CD4-positive, alpha-beta T cell treated with Interleukin-6 for 4 hours (primary cell): ENCODE measurements around the gene OAF.
"Not testable (repeated sequence)": the region's sequence is repeated elsewhere in the genome, so short reads cannot be mapped to it uniquely, and the experiment has no call there.

Experiments
- DNase-seq: peaks from one replicate; pipeline ENCODE4 v3.0.0-alpha.2; 2020; ENCODE audit warnings: mixed read lengths

Gene OAF

DNA sequence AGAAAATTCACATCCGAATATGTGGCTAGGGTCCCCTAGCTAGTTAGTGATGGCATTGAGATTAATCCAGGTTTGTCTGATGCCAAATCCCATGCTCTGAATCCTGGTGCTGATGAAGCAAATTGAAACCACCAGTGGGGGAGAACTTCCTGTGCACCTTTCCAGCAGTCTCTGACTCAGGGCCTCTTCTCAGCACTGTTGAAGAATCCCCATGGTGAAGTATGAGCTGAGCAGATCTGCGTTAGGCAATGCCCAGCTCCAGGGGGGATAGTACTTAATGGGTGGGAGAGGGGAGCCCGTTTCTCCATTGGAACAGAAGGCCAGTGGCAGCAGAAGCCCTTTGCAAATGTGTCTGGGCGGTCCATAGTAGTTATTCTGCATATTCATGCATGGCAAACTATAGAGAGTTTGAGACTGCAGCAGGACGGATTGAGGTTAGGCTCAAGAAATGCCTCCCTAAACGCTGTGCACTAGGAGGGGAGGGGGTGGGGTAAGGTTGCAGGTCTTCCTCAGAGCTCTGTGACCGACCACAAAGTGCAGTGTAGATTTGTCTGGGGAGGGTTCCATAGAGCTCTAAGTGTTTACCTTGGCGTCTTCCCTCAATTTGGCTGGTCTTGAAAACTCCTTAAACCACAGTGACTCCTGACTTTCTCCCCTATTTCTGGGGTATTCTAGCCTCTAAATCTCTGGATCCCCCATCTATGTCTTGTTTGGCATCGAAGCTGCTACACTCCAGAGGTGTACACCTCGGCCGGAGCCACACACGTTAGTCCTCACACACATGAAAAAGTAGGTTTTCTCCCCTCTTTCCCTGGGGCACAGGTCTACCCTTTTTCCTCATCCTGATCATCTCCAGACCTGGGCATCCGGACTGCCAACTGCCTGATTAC, 33.9 kb downstream of the OAF start:
- no peak for DNase-seq

DNA sequence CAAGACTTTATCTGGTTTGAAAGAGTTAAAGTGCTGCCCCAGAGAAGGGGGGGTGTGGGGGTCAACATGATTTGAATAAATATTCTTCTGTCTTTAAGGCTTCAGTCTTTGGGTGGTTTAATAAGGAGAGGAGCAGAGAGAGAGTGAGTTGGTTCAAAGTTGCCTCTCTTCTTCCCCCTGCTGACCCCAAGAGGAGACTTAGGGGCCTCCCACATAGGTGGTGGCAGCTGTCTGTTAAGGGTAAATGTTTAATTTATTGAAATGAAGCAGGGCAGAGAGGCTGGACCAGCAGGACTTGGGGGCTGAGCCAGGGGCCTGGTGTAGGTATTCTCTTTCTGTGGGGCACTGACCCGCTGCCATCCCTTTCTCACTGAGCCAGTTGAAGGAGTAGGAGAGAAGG, 34.6 kb downstream of the OAF start:
- DNase-seq = no peak

DNA sequence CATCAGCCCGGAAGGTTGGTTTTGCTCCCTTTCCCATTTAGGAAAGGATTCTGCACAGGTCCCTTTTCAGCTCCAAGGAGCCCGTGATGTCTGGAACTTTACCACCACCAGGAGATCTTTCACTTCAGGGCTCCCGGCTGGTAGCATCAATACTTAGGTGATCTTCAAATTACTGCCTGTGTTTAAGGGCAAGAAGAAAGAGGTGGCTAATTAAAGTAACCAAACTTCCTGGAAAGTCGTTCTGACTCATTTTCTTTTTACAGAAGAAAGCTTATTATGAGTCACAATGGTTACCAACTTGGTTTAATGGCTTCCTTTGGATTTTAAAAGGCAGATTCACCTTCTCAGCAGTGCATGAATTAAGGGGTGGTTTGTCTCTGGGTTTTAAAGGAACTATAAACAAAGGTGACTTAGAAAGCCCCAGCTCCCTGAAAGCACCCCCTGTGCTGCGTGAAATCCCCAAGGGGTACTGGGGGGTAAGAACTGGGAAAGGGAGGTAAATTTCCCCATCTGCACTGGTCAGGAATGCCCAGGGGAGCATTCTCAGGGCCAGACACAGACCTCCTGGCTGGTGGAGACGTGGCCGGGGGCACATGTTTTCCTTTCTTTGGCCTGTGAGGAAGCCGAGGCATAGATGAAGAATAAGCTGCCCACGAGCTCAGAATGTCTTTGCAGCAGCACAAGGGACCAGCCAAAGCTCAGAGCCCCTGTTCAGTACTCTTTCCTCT, 37.9 kb downstream of the OAF start:
- no peak for DNase-seq

DNA sequence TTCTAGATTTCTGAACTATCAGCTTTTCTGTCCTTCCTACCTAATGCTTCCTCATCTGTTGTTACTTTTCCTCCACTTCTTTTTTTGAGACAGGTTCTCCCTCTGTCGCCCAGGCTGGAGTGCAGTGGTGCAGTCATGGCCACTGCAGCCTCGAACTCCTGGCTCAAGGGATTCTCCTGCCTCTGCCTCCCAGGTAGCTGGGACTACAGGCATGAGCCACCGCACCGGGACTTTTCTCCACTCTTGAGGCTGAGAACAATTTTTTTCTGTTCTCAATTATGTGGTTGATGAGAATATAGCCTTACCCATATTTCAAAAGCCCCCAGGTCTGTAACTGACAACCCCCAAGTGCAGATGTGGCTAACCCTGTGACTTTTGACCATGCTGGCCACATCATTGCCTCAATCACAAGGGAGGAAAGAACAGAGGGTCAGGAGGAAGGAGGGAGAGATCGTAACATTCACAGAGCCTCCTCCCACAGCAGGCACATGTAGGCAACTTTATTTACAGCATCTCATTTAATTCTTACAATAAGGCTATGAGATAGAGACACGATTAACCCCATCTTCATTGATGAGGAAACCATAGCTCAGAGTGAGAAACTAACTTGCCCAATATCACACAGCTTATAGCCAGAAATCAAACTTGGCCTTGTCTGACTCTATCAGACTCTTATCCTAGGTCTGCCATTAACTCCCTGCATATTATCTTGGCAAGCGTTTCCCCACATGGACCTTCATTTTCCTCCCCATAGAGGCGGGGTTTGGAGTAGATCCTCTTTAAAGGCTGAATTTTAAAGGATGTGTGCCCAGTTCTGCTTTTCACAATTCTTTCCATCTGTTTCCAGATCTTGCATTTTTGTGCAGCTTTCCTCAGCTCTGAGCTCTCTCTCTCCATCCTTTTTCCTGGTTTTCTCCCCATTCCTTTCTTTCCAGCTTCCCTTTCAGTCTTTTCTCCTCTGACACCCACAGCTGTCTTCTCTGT, 38.7 kb downstream of the OAF start:
- no peak for DNase-seq

DNA sequence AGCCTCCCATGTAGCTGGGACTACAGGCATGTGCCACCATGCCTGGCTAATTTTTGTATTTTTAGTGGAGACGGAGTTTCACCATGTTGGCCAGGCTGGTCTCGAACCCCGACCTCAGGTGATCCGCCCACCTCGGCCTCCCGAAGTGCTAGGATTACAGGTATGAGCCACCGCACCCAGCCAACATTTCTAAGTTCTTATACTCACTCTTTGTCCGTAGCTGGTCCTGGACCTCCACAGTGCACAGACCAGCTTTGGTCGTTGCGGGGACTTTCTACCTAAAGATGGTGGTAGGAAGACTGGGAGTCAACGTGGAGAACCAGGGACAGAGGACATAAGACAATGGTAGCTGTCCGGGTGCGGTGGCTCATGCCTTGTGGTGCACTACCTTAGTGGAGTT, 42.5 kb downstream of the OAF start:
- not testable (repeated sequence) for DNase-seq

DNA sequence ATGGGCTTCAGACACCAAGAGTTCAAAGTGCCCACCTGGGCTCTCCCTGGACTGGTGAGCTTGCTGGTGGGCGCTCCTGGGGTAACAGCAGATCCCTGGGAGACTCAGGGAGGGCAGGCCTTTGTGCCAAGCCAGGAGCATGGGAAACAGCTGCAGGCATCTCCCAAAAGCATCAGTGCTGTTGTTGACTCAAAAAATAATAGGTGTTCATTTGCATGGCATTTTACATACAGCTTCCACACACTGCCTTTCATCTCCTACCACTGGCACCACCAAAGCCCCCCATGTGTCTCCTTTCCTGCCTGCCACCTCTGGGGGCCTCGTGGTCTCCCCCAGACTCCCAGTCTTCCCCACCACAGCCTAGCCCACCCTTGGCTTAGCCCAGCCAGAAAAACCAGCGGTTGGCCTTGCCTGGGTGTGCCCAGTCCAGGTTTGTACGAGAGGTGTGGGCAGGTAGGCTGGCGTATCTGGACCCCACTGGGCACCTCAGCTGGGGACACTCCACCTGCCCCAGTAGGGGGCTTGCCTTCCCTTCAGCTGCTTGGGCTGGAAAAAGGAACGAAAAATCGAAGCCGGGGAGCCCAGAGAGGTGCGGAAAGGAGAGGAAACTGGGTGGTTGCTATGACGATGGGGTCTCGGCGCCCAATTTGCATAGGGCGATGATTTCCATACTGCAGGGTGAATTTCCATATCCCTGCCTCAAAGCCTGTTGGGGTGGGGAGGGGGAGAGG, 44.1 kb downstream of the OAF start:
- DNase-seq = no peak

DNA sequence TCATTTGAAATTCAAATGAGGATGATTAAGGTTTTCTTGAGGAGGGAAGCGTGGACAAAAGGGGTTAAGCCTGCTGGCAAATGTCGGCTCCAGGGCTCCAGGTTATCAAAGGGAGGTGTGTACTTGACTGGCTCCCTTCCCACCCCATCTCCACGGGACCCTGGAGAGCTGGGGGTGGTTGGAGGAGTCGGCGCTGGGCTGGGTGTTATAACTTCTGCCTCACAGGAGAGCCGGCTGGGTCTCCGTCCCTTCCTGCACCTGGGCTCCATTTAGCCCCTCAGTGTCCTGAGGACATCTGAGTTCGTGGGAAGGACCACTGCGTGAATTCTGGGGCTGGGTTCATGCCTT, 44.7 kb downstream of the OAF start:
- DNase-seq = no peak

DNA sequence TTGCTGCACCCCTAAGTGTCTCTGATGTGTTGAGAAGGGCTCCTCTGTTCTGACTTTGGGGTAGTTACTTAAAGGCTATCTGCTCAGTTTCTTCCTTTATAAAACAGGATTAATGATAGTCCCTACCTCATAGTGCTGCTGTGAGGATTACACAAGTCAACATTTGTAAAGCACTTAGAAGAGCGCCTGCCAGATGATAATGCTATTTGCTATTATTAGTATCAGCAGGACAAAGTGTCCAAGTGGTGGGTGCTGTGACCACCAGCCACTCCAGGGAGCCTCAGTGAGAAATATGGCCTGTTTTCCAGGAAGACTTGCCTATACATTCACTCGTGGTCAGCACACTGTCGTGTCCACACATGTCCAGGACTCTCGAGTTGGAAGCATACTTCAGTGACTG, 45.3 kb downstream of the OAF start:
- no peak for DNase-seq

DNA sequence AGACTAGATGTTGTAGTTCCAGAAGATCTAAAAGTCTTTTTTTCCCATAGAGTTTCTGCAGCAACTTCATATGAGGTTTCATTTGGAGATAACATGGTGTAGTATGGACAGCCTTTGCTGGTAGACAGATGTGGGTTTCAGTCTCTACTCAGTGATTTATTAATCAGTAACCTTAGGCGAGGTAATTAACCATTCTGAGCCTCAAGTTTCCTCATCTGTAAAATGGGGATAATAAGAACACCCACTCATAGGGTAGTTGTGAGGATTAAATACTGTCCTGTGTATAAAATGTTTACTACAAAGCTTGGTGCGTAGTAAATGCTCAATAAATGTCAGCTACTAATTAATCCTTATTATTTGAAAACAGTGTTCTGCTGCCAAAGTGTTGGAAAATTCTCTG, 45.9 kb downstream of the OAF start:
- DNase-seq = no peak

DNA sequence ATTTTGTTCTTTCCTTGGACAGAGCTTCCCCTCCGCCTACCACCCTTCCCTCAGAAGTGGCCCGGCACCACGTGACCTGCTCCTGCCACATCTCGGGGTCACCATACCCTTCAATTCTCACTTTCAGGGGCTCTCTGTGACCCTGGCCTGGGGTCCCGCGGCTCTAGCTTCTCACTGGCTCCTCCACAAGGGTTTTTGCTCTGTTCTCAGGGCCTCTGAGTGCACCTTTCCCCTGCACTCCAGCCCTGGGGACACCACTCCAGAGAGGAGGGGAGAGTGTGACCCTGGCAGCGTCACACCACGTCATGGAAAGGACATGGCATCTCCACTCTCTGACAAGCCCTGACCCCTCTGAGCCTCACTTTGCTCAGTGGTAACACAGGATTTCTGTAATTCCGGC, 46.5 kb downstream of the OAF start:
- DNase-seq = no peak

DNA sequence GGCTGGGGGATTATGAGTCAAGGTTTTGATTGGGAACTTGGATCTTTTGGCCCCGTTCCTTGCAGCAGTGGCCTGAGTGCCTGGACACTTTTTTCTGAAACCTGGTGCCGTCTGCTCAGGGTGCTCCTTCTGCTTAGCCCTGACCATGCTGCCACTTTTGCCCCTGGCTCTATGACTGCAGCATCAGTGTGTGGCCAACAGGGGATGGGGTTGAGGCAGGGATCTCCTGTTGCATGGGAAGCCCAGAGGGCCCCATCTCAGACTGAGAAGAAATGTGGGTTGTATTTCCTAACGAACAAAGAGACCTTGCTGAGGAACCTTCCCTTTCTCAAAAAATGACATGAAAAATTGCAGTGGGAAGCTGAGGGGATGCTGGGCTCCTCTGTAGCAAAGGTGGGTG, 47.8 kb downstream of the OAF start:
- DNase-seq = no peak

DNA sequence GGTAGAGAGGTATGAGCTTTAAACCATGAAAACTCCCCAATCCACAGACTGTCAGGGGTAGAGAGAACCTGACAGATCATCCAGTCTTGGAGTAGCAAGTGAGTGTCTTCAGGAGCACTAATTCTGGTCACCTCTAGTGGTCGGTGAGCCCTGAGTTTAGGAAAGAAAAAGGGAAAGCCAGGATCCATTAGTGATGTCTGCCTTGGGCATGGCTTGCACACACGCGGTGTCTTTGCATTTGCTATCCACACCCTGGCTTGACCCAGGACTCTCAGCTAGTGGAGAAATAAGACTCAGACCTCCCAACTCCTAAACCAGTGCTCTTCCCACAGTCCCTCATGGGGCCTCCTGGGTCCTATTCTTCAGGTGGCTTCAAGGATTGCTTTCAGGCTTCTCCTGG, 48.4 kb downstream of the OAF start:
- DNase-seq = no peak

DNA sequence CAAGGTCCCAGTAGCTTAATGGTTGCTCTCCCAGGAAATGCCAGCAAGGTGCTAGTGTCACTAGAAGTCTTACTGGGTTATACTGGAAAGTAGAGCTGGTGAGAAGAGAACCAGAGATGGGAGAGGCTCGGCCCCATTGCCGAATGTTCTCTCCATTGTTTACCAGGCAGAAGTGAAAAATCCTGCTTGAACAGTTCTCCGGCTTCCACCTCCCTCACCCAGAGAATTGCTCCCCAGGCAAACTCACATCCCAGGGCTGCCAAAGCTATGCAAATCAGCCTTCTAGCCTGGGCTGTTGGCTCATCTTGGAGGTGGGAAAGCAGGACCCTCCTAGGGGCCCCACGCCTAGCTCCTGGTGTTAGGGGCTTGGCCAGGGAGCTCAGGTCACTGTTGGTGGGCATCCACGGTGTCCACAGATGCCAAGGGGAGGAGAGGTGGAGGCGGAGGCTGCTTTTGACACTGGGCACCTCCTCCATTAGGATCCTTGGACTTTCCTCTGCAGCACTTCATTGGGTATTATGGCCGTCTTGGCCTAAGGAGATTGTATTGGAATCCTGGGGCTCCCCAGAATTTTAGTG, 49.2 kb downstream of the OAF start:
- DNase-seq = no peak

DNA sequence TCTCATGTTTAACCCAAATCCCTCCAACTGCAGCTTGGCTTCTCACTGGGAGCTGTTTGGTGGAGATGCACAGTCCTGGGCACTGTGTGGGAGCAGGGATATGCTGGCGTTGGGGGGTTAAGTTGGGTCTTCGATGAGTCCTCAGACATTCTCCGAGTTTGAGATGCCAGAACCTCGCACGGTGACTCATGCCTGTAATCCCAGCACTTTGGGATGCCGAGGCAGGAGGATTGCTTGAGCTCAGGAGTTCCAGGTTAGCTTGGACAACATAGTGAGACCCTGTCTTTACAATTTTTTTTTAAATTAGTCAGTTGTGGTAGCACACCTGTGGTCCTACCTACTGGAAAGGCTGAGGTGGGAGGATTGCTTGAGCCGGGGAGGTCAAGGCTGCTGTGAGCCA, 49.8 kb downstream of the OAF start:
- DNase-seq = no peak

DNA sequence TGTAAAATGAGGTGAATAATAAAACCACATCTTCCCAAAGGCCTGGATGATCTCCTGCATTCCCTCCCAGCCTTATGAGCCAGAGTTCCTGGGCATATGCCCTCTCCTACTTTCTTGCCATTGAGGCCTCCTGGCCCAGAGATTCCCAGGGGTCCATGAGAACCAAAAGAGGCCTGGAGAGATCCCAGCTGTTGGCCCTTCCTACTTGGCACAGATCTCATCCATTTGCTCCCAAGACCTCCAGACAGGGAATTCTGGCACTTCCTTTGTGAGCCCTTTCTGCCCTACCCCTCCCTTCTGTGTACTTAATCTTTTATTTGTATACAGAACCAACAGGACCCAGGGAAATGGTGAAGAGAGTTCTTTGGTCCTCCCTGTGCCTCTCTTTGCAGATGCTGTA, 50.5 kb downstream of the OAF start:
- DNase-seq = no peak

DNA sequence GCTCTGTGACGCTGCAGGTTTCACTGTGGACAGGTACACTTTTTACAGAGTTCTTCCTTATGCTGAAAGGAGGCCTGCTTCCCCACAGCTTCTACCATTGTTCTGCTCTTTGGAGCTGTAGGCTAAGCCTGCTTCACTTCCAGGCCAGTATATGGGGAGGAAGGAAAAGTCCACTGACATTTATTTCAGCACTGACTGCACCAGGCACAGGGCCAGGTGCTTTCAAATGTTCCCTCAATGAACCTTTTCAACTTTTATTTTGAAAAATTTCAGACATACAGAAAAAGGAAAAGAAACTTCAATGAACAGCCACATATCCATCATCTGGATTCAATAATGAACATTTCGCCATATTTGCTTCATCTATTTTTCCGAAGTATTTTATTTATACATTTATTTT, 51.1 kb downstream of the OAF start:
- DNase-seq = no peak

DNA sequence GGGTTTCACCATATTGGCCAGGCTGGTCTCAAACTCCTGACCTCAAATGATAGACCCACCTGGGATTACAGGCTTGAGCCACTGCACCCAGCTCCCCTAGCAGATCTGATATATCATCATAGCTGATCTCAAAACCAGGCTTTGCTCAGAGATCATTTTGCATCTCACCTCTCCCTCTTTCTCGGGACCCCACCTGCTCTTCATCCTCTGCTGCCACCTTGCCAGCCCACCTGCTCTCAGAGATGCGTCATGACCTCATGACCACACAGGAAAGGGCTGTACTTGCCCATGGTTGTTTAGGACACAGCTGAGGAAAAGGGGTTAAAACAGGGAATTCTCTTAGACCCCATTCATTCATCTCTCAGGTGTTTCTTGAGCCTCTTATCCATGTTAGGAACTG, 56.5 kb downstream of the OAF start:
- no peak for DNase-seq

DNA sequence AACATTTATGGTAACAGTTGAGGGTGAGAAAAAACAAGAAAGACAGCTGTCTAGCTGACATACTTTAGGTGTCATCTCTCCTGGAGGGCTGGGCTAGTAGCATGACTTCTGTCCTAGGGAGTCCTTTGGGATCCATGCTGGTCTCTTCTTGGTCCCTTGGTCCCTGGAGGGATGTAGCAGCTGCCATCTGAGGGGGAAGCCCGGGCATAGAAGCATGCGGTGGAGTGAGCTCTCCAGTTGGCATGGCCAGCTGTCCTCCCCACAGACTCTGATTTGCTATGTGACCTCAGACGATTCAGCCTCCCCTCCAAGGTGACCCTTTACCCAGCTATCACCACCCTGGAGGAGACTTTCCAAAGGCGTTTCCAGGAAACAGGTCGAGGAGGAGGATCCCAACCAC, 57.9 kb downstream of the OAF start:
- no peak for DNase-seq

DNA sequence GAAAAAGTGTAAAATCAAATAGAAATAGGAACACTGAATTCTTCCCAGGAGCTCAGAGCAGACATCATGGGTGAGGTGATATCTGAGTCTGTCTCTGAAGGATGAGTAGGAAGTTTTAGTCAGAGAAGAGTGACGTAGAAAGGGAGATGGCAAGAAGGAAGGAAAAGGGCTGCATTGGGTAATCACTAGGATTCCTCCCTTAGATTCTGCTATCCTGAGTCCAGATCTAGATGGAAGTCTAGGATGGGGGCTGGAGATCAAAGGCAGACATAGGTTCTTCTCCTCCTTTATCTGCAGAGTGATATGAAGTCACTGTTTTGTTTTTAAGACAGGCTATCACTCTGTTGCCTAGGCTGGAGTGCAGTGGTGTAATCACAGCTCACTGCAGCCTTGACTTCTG, 59.6 kb downstream of the OAF start:
- no peak for DNase-seq

DNA sequence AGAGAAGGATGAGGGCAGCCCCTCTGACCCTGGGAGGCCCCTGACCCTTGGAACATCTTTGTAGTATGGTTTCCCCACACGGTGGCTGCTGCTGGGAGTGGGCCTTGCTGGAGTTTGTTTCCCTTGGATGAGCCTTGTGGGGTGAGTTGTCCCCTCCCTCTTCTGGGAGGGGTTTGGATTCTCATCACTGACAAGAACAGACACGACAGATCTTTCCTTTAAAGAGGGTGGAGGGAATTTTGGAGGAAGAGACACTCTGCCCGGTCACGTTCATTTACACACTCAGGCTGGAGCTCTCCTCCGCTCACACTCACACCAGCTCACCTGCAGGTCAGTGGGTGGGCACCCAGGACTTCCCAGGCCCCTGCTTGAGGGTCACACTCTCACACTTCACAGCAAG, 60.8 kb downstream of the OAF start:
- DNase-seq = no peak

DNA sequence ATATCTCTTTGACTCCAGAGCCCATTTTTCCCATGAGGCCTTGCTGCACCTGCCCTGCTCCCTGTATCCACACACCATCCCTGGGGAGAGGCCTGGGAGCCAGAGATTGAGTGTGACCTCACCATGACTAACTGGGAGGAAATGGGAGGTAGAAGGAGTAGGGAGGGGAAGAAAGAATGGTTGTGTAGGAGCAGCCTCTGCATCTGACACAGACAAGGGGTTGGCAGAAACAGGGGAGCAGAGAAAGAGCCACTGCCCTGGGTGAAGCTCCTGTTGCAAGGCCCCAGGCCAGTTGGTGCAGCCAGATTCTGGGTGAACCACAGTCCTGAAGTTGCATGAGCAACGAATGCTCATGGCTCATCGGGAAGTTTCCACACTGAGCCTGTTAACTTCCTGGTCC, 61.5 kb downstream of the OAF start:
- DNase-seq = no peak

DNA sequence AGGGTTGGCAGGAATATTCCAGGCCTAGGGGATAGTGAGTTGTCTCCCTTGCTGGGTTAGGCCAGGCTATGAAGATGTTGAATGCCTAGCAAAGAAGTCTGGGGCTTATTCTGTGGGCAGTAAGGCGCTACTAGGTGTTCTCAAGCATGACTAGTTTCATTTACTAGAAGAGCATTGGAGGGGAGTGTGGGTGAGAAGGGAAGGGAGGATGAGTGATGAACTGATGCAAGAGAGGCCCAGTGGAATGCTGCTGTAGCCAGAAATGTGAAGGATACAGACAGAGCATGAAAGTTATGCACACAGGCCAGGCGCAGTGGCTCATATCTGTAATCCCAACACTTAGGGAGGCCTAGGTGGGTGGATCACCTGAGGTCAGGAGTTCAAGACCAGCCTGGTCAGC, 62.6 kb downstream of the OAF start:
- no peak for DNase-seq
